Measurements from ENCODE around the gene HSD17B4.

- TF ChIP-seq EP300 (IDR thresholded peaks at IDR 0.05; ENCODE audit: low read depth) (no peak), CTCF (IDR thresholded peaks at IDR 0.05) (no peak), POLR2A (IDR thresholded peaks at IDR 0.05) (no peak), POLR2AphosphoS5 (IDR thresholded peaks at IDR 0.05) (no peak)
These were observed 32.1 kb upstream of the HSD17B4 start for GRCh38 chr5:119420169-119420568.

Data from transverse colon (tissue), 4 donors.